Superior temporal gyrus (tissue), 1 donor: ENCODE measurements around the gene MB.
A peak's percentile ranks its signal among the peaks of the same experiment; 100 is the strongest.

ENCODE experiments used
- DNase-seq: peaks from one replicate; pipeline ENCODE4 v3.0.0-alpha.2; 2016; ENCODE audit errors: extremely low spot score

The MB gene

DNA sequence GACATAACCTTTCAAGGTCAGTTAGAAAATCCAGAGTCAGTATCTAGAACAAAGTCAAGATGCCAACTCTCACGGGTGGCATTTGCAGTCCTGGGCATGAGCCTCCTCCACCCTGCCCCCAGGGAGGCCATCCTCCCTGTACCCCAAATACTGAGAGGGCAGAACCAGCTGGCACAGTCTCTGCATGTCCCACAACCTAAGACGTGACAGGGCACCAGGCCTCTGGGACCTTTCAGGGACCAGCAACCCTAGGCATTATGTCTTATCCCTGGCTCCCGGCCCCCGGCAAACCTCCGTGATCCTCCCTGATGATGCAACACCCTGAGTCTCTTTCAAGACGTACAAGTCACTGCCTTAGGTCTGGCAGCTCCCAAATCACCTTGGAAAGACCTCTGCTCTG, 2.0 kb downstream of the MB start:
- DNase-seq, result no peak

DNA sequence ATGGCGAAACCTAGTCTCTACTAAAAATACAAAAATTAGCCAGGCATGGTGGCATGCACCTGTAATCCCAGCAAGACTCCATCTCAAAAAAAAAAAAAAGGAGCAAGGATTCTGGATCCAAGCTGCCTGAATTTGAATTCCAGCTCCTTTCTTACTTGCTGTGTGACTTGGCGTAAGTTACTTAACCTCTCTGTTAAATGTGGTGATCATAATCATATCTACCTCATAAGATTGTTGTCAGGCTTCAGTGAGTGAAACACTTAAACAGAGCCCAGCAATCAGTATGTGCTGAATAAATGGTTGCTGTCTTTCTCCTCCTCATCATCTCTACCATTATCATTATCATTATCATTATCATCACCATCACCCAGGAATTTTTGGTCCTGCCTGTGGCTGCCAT, 2.7 kb downstream of the MB start:
- DNase-seq, result no peak

DNA sequence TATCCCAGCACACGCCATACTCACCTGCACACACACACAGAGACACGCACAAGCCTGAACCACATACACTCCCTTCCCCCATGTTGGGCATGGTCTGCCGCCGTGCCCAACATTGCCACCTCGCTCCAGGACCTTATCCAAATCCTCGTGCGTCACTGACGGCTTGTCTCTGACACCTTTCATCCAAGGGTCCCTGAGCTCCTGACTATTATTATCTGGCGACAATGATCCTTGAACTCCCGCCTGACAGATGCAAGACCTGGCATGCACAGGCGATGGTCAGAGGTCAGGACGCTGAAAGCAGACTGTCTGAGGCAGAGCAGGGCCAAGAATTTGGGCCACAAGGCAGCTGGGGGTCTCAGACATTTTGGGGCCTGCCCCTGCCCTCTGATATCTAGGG, 4.2 kb downstream of the MB start:
- no peak for DNase-seq

DNA sequence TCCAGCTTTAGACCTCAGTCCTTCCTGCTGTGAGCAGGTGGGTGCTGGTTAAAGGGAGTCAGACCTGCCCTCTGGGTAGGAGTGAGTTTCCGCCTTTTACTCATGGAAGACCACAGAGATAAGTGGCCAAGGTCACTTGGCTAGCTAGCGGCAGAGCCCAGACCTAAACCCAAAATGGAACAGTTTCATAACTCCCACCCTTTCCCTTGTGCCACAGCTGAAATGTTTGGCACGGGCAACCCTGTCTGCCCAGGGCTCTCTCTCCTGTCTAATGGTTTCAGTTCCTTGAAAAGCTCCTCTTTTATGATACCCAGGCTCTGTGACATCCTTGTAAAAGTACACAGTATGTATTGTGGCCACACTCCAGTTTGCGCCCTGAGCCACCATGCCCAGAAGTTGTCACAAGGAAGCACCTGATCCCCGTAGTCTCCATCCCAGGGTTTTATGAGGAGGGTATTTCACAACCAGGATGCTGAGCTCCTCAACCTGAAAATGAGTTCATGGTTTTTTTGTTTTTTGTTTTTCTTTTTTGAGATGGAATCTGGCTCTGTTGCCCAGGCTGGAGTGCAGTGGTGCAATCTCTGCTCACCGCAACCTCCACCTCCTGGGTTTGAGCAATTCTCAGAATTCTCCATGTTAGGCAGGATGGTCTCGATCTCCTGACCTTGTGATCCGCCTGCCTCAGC, 5.1 kb downstream of the MB start:
- no peak for DNase-seq

DNA sequence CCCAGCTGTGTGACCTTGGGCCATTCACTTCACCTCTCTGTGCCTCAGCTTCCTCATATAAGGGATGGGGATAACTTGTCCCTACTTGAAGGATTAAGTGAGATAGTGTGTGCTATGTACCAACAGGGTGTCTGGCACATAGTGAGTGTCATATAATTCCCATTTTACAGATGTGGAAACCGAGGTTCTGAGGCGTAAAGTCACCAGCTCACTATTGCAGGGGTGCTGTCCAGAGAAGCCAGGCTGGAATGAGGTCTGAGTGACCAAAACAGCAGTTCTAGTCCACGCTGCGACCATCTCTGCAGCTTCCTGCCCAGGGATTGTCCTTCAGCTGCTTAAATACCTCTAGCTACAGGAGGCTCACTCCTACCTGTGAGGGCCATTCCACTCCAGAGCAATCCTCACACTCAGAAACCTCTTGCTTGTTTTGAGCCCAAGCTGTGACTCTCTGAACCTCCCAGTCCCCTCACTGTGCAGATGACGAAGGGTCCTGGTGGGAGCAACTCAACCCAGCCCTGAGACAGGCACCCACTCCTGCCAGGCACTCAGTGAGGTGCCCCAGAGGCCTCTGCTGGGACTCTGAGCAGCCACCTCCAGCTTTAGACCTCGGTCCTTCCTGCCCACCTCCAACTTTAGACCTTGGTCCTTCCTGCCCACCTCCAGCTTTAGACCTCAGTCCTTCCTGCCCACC, 5.8 kb downstream of the MB start:
- DNase-seq, result no peak

DNA sequence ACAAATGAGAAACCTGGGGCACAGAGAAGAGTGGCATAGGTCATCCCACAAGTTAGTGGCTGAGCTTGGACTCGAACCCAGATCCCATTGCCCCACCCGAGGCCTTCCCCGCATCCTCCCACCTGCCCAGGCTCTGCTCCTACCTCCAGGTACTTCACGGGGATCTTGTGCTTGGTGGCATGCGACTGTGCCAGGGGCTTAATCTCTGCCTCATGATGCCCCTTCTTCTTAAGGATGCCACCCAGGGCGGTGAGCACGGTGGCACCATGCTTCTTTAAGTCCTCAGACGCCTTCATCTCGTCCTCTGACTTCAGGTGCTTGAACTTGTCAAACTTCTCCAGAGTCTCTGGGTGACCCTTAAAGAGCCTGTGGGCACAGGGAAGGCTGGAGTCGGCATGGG, 6.4 kb downstream of the MB start:
- DNase-seq, result no peak

DNA sequence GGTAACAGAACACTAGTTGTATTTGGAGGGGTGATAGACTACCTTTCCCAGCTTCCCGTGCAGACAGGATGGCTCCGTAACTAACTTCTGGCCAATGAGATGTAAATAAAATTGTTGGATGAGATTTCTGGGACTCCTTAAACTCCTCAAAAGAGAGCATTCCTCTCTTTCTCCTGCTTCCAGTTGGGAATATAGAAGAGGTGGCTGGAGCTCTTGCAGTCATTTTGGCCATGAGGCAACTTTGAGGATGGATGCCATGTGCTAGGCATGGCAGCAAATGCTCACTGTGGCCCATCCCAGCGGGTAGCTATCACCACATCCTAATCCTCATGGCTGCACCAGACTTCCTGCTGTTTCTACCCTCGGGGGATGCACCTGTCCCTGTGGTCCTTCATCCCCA, 7.4 kb downstream of the MB start:
- DNase-seq, result no peak

DNA sequence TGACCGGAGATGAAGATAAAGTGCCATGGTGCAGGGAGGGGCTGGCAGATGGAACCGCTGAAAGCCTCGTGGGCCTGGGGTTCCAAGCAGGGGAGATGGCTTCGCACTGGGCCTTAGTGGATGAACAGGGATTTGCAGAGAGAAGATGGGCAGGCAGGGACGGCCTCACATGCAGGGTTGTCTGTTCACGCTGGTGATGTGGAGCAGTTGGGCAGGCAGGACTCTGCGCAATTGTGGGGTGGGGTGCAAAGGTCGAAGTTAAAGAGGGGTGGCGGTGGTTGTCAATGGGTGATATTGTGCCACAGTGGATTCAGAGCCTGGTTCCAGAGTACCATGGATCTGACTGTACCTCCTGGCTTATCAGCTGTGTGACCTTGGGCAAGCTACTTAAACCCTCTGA, 7.9 kb downstream of the MB start:
- DNase-seq, result no peak

DNA sequence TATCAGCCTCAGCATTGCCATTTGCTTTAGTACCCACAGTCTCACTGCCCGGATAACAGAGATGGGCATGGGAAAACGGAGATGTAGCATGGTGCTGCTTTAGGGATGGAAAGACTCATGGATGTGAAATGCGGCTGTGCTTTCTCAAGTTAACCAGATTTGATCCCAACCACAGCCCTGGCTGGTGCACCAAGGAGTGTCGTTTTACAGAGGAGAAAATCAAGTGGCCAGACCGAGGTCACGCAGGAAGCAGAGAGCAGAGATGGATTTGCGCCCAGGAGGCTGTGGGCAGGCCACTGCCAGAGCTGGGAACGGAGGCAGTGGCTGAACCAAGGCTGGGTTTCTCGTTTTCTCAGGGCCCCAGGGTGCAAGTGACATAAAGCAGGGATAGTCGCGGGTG, 9.0 kb downstream of the MB start:
- DNase-seq, result no peak

DNA sequence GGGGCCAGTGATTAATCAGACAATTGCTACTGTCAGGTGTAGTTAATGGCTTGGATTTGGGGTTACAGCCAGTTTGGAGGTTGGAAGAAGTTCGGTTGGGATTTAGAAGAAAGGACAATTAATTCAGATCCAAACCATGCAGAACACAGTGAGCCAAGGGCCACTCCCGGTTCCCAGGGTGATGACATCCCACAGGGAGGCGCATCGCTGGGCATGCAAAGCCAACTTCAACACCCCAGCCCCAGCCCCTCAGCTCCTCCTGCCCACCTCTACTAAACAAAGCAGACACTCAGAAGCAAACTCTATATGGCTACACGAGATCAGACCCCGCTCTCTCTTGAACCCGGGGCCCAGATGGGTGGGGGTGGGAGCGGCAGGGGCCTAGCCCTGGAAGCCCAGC, 10.2 kb downstream of the MB start:
- DNase-seq, result no peak

DNA sequence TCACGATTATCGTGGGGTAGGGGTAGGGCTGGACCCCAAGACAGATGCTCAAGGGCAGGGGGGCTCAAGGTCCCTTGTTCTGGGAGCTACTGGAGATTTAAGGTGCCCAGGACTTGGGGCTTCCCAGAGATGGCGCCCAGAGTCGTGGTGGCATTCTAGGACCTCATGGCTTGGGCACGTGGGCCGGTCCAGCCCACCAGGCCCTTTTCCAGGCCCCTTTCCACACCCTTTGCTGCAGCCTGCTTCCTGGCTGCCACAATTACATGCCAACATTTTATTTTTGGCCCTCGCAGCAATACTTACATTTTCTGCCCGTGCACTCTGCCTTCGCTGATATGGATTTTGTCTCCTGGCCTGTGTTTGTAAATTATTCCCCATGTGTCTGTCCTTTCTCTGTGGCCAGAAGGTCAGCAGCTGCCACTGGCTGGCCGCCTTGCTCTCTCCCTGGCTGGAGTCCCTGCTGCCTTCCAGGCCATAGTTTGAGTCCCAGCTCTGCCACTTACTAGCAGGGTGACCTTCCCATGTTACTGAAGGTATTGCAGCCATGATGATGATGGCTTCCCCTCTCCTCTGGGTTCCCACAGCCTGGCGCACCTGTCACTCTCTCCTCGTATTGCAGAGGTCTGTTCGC, 11.2 kb downstream of the MB start:
- no peak for DNase-seq

DNA sequence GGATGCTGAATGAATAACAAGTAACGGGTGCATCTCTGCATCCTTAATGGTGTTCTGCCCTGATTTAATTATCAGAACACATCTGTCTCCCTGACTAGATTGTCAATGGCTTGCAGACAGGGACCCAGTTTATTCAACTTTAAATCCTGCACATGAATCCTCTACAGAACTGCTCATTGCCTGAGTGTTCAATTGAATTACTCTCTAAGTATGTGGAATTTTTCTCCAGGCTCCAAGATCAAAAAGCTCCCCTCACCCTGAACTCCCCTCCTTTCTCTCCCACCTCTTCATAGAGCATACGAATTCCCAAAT, 11.8 kb downstream of the MB start:
- DNase-seq, result peak; percentile 20

DNA sequence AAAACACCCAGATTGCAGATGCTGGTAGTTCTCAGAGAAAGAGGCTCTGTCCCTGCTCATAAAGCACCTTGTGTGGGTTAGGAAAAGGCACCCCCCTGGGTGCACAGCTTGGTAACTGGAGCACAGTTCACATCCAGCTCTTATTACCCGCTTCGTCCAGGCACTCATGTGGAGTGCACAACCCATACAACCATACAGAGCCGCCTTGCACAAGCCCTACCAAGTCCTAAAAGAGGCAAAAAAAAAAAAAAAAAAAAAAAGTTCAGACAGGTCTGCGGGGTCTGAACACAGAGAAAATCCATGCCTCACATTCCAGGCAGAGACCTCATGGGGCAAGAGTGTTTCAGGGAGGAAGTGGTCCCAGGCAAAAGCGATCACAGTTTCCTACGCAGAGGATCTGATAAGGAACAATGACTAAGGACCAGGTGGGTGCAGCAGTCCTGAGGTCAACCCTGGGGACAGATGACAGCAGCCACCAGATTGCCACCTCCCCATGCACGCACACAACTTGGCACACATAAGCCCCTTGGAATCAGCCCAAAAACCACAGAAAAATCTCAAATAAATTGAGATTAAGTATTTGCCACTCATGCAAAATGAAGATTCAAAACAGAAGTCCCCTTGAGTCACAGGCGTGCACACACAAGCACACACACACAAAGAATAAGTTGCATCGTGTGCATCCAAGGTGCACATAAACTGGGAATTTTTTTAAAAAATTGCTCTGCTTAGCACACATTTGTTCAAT, 12.3 kb downstream of the MB start:
- DNase-seq, result no peak

DNA sequence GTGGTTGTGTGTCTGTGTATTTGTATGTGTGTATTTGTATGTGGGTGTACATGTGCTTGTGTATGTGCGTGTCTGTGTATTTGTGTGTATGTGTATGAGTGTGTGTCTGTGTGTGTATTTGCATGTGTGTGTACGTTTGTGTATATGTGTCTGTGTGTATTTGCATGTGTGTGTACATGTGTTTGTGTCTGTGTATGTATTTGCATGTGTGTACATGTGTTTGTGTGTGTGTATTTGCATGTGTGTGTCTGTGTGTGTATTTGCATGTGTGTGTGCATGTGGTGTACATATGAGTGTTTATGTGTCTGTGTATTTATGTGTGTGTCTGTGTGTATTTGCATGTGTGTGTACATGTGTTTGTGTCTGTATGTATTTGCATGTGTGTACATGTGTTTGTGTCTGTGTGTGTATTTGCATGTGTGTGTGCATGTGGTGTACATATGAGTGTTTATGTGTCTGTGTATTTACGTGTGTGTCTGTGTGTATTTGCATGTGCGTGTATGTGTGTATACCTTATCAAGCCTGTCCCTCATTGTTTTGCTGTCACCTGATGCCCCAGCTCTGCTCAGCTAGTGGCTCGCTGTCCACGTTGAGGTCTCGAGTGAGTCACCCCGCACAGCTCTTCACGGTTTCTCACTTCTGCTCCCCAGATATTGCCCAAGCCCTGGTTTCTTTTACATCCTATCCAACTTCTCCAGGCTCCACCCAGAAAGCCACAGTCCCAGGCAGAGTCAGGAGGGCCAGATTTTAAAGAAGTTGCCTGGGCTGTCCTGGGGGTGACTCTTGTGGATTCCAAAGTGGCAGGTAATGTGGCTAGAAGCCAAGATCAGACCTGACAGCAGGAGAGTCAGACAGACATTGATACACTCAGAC, 15.2 kb downstream of the MB start:
- no peak for DNase-seq

DNA sequence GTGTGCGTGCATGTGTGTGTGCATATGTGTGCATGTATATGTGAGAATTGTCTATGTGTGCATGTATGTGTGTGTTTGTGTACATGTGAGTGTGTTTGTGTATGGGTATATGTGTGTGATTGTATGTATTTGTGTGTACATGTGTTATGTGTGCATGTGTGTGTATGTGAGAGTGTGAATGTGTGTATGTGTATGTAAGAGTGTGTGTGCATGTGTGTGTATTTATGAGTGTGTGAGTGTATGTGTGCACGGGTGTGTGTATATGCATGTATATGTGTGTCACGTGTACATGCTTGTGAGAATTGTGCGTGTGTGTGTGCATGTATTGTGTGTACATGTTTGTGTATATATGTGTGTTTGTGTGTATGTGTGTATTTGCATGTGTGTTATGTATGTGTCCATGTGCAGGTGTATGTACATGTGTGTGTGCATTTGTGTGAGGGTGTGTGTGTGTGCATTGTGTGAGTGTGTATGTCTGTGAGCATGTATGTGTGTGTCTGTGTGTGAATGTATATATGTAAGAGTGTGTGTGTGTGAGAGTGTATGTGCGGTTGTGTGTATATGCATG, 16.0 kb downstream of the MB start:
- no peak for DNase-seq

DNA sequence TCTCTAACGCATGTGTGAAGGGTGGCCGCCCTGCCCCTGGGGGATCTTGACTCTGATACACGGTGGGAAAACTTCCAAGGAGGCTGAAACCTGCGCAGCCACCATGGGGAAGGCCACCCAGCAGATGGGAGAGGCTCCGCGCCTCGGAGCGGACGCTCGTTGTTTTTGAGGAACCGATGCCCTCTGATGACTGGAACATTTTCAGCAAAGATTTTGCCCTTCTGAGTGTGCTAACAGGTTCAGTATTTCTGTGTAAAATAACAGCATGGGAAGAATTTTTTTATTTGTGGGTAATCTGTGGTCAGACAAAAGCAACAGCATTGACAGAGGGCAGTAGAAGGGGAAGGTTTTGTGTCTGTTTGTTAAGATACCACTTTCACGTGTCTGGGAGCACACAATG, 16.7 kb downstream of the MB start:
- no peak for DNase-seq

DNA sequence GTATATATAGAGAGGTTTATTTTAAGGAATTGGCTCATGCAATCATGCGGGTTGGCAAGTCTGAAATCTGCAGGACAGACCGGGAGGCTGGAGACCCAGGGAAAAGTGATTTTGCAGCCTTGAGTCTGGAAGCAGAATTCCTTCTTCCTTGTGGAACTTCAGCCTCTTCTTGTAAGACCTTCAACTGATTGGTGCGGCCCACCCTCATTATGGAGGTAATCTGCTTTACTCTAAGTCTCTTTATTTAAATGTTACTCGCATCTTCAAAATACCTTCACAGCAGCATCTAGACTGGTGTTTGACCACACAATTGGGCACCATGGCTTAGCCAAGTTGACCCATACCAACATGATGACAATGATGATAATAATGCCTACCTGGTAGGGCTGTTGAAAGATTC, 17.8 kb downstream of the MB start:
- DNase-seq, result no peak

DNA sequence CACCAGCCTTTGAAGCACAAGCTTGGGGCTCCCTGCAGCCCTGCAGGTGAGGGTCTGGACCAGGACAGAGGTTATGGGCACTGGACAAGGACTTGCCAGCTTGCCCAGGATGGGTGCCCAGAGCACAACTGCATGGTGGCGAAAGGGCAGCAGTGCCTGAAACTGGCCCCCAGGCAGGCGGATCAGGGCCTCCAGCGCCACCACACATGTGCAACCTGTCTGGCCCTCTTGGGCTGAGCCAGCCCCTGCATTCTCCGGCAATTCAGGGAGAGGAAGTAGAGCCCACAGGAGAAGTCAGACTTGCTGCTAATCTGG, 18.8 kb downstream of the MB start:
- DNase-seq, result no peak

DNA sequence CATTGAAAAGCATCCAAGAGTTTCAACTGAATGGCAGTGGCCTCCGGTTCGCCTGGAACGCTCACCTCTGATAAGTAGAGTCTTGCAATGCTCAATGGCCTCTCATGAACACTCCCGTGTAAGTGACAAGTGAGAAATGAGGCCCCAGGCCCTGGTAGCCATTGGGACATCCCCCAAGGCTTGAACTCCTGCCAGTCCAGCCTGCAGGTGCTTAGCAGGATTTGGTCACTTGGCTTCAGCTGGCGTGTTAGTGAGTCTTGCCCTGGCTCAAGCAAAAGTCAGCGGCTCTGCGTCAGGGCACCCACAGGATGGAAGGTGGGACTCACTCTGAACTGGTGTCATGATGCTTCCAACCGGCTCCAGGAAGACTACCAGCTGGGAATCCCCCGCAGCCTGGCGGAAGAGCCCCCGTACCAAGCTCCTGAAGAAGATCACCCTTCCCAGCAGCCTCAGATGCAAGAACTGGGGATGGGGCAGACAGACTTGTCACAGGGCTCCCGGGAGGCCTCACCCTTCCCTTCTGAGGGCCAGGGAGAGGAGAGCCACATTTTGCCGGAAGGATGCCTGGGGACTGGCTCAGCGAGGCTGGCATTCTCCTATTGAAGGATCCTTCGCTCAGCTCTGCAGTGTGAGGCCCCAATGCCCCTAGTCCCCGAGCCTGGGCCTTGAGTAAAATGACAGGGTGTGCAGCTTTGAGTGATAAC, 19.3 kb downstream of the MB start:
- DNase-seq, result no peak

DNA sequence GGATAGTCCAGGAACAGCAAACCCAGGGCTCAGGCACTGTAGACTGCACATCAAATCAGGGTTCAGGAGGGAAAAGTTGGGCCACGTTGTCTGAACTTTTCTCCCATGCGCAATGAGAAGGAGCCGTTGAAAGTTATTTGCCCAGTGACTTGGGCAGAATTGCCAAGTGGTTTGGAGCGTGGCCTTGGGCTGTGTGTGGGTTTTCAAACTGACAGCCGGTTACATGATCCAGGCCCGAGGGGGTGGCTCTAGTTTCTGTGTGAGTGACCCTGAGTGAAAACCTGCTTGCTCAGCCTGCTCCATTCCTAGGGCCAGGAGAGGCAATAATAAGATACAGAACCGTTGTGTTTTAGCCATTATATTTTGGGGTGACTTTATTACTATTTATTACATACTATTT, 20.3 kb downstream of the MB start:
- DNase-seq, result no peak

DNA sequence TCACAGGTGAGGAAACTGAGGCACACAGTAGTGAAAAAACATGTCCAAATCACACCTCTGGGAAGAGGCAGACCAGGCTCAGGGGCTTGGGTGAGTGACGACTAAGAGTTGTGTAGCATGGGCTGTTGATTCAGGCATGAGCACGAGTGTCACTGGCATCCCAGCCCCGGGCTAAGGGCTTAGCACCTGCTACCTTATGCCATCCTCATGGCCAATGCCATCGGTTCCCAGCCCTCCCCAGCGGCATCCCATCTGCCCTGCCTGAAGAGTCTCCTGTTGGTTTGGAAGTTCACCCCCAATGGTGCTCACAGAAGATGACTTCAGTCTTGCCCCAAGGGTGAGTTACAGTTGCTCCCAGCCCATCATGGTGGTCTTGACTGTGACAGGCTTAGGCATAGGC, 22.4 kb downstream of the MB start:
- DNase-seq, result no peak
